Trophoblast cell (in vitro differentiated cells and primary cell): ENCODE results near the gene GP9.

ENCODE experiments used
- DNase-seq, 2 donors: peaks; one replicate each; pipeline ENCODE4 v3.0.0-alpha.2; 2016
- H2AFZ ChIP-seq: 2 replicates; pipeline ENCODE4 v1.6.1; 2013; ENCODE audit warnings: low read length, moderate library complexity, mild to moderate bottlenecking; ENCODE audit not compliant: insufficient read depth, poor library complexity
- H2AK5ac ChIP-seq: 2 replicates; pipeline ENCODE4 v1.6.1; 2013; ENCODE audit warnings: mild to moderate bottlenecking, low read length
- H2BK120ac ChIP-seq: 2 replicates; pipeline ENCODE4 v1.6.1; 2013; ENCODE audit warnings: low read length, mild to moderate bottlenecking, moderate library complexity; ENCODE audit not compliant: insufficient read depth, poor library complexity
- H2BK12ac ChIP-seq: 2 replicates; pipeline ENCODE4 v1.6.1; 2013; ENCODE audit warnings: mild to moderate bottlenecking, low read length, moderate library complexity
- H2BK5ac ChIP-seq: 2 replicates; pipeline ENCODE4 v1.6.1; 2013; ENCODE audit warnings: low read length, low read depth, moderate library complexity, mild to moderate bottlenecking; ENCODE audit not compliant: poor library complexity
- H3K14ac ChIP-seq: 2 replicates; pipeline ENCODE4 v1.6.1; 2013; ENCODE audit warnings: mild to moderate bottlenecking, low read length
- H3K18ac ChIP-seq: 2 replicates; pipeline ENCODE4 v1.6.1; 2013; ENCODE audit warnings: mild to moderate bottlenecking, low read length
- H3K23ac ChIP-seq: 2 replicates; pipeline ENCODE4 v1.6.1; 2013; ENCODE audit warnings: low read length
- H3K27ac ChIP-seq: 2 replicates; pipeline ENCODE4 v1.5.1; 2013; ENCODE audit warnings: low read depth, mild to moderate bottlenecking, inconsistent platforms, low read length, moderate library complexity
- H3K27me3 ChIP-seq: 2 replicates; pipeline ENCODE4 v1.6.1; 2013; ENCODE audit warnings: inconsistent platforms, mild to moderate bottlenecking, low read length, moderate library complexity; ENCODE audit not compliant: insufficient read depth
- H3K36me3 ChIP-seq, 2 experiments: 1 replicate in 1 of 2; 2 replicates in 1 of 2; pipeline ENCODE4 v1.6.1; 2013; ENCODE audit warnings: low read length in 2 of 2, mild to moderate bottlenecking in 2 of 2, moderate library complexity in 1 of 2; ENCODE audit not compliant: insufficient read depth in 2 of 2, control insufficient read depth in 1 of 2
- H3K4ac ChIP-seq: 2 replicates; pipeline ENCODE4 v1.6.1; 2013; ENCODE audit warnings: low read depth, mild to moderate bottlenecking, low read length, moderate library complexity
- H3K4me1 ChIP-seq, 2 experiments: 1 replicate in 1 of 2; 2 replicates in 1 of 2; pipeline ENCODE4 v1.6.1; 2013; ENCODE audit warnings: low read length in 2 of 2, mild to moderate bottlenecking in 2 of 2, moderate library complexity in 1 of 2; ENCODE audit not compliant: insufficient read depth in 2 of 2, control insufficient read depth in 1 of 2
- H3K4me2 ChIP-seq: 2 replicates; pipeline ENCODE4 v1.6.1; 2013; ENCODE audit warnings: inconsistent platforms, mild to moderate bottlenecking, low read length, moderate library complexity
- H3K4me3 ChIP-seq: 2 replicates; pipeline ENCODE4 v1.5.1; 2013; ENCODE audit warnings: mild to moderate bottlenecking, low read depth, low read length, inconsistent platforms
- H3K79me1 ChIP-seq: one replicate; pipeline ENCODE4 v1.6.1; 2013; ENCODE audit warnings: low read length
- H3K79me2 ChIP-seq: 2 replicates; pipeline ENCODE4 v1.6.1; 2013; ENCODE audit warnings: low read length, mild to moderate bottlenecking; ENCODE audit not compliant: control insufficient read depth, insufficient read depth, poor library complexity
- H3K9ac ChIP-seq: 2 replicates; pipeline ENCODE4 v1.6.1; 2013; ENCODE audit warnings: mild to moderate bottlenecking, low read length
- H3K9me3 ChIP-seq: 2 replicates; pipeline ENCODE4 v1.6.1; 2013; ENCODE audit warnings: low read depth, mild to moderate bottlenecking, control low read depth, inconsistent platforms, low read length; ENCODE audit not compliant: insufficient read depth
- H4K12ac ChIP-seq: 2 replicates; pipeline ENCODE4 v1.6.1; 2013; ENCODE audit warnings: low read depth, mild to moderate bottlenecking, low read length, moderate library complexity
- H4K8ac ChIP-seq: 2 replicates; pipeline ENCODE4 v1.6.1; 2013; ENCODE audit warnings: low read depth, mild to moderate bottlenecking, low read length, moderate library complexity
- H4K91ac ChIP-seq: one replicate; pipeline ENCODE4 v1.6.1; 2013; ENCODE audit warnings: low read depth, mild to moderate bottlenecking, low read length, moderate library complexity
- WGBS: extraction: QIAGEN DNeasy Blood & Tissue Kit; methylation state at CpG from one replicate; pipeline ENCODE4 v1.1.7; 2013; ENCODE audit warnings: missing lambda C conversion rate; ENCODE audit not compliant: insufficient read length, insufficient coverage; ENCODE audit errors: extremely low coverage; 5-methylcytosine and 5-hydroxymethylcytosine counted together

Gene GP9

GRCh38 chr3:129063091-129063640, 2.6 kb downstream of the GP9 start:
- Histone ChIP-seq H3K4me1 (no peaks in the 10 kb centered on the region), H3K18ac (no peak overlapping the region), H4K91ac (no peak overlapping the region), H2BK120ac (no peak overlapping the region), H3K4me3 (no peak overlapping the region), H3K79me1 (no peaks in the 10 kb centered on the region), H3K23ac (no peak overlapping the region), H3K27ac (no peak overlapping the region), H2BK5ac (no peak overlapping the region), H3K4me2 (no peak overlapping the region), H3K4ac (no peak overlapping the region), H4K12ac (no peak overlapping the region), H3K27me3 (no peaks in the 10 kb centered on the region), H2BK12ac (no peak overlapping the region), H2AFZ (no peak overlapping the region), H2AK5ac (no peak overlapping the region), H4K8ac (no peak overlapping the region), H3K36me3 (no peaks in the 10 kb centered on the region), H3K14ac (no peak overlapping the region), H3K79me2 (peaks cover 2% of the 10 kb centered on the region), H3K9ac (no peak overlapping the region), H3K9me3 (peaks cover 2% of the 10 kb centered on the region)
- DNase-seq: no peak
- WGBS: no CpG with 5 or more reads among the region's 10 CpGs

GRCh38 chr3:129063841-129064482, 3.4 kb downstream of the GP9 start:
- Histone ChIP-seq H3K9me3 (peaks cover 2% of the 10 kb centered on the region), H3K79me2 (peaks cover 2% of the 10 kb centered on the region), H3K36me3 (no peaks in the 10 kb centered on the region), H3K14ac (no peak overlapping the region), H2BK12ac (no peak overlapping the region), H3K27ac (no peak overlapping the region), H3K18ac (no peak overlapping the region), H3K4me3 (no peak overlapping the region), H2AK5ac (no peak overlapping the region), H4K12ac (no peak overlapping the region), H4K8ac (no peak overlapping the region), H3K79me1 (no peaks in the 10 kb centered on the region), H3K27me3 (no peaks in the 10 kb centered on the region), H3K23ac (no peak overlapping the region), H3K9ac (no peak overlapping the region), H3K4me1 (no peaks in the 10 kb centered on the region), H3K4me2 (no peak overlapping the region), H4K91ac (no peak overlapping the region), H2BK5ac (no peak overlapping the region), H2BK120ac (no peak overlapping the region), H3K4ac (no peak overlapping the region), H2AFZ (no peak overlapping the region)
- no peak for DNase-seq
- no CpG with 5 or more reads among the region's 15 CpGs for WGBS

- WGBS: no CpG with 5 or more reads among the region's 14 CpGs
- Histone ChIP-seq H3K18ac (no peak overlapping the region), H3K79me2 (no peaks in the 10 kb centered on the region), H4K8ac (no peak overlapping the region), H3K23ac (no peak overlapping the region), H3K27ac (no peak overlapping the region), H3K4me1 (no peaks in the 10 kb centered on the region), H3K9ac (no peak overlapping the region), H3K36me3 (no peaks in the 10 kb centered on the region), H3K4ac (no peak overlapping the region), H2AFZ (no peak overlapping the region), H3K4me2 (no peak overlapping the region), H3K9me3 (peaks cover 2% of the 10 kb centered on the region), H2BK5ac (no peak overlapping the region), H3K27me3 (no peaks in the 10 kb centered on the region), H3K14ac (no peak overlapping the region), H4K91ac (no peak overlapping the region), H3K79me1 (no peaks in the 10 kb centered on the region), H2BK12ac (no peak overlapping the region), H4K12ac (no peak overlapping the region), H3K4me3 (peak overlapping the region; percentile 28), H2AK5ac (no peak overlapping the region), H2BK120ac (no peak overlapping the region)
- DNase-seq: no peak
Measured at GRCh38 chr3:129065016-129065719, 4.6 kb downstream of the GP9 start.

GRCh38 chr3:129065720-129066073, 5.1 kb downstream of the GP9 start:
- Histone ChIP-seq H4K91ac (no peak overlapping the region), H2BK12ac (no peak overlapping the region), H2AK5ac (no peak overlapping the region), H2AFZ (no peak overlapping the region), H4K12ac (no peak overlapping the region), H3K18ac (no peak overlapping the region), H3K27me3 (no peaks in the 10 kb centered on the region), H3K4me1 (no peaks in the 10 kb centered on the region), H2BK120ac (no peak overlapping the region), H3K79me1 (no peaks in the 10 kb centered on the region), H3K4me3 (no peak overlapping the region), H3K36me3 (no peaks in the 10 kb centered on the region), H3K4ac (no peak overlapping the region), H3K23ac (no peak overlapping the region), H3K14ac (no peak overlapping the region), H3K27ac (no peak overlapping the region), H4K8ac (no peak overlapping the region), H3K9me3 (peaks cover 2% of the 10 kb centered on the region), H3K4me2 (no peak overlapping the region), H3K79me2 (no peaks in the 10 kb centered on the region), H3K9ac (no peak overlapping the region), H2BK5ac (no peak overlapping the region)
- DNase-seq: no peak
- WGBS: no CpG with 5 or more reads among the region's 4 CpGs
